ENCODE data around the gene RNF126. TPM values are rescaled to one million over a fixed set of nuclear protein-coding genes. Genes with fewer than 3 reads are reported as not detected.
"Not testable (repeated sequence)": the region's sequence is repeated elsewhere in the genome, so short reads cannot be mapped to it uniquely, and the experiment has no call there.

RNF126 gene
- total RNA-seq, 6 experiments from 2014 or later: 18.3 to 85.0 (median 28.8) TPM

DNA sequence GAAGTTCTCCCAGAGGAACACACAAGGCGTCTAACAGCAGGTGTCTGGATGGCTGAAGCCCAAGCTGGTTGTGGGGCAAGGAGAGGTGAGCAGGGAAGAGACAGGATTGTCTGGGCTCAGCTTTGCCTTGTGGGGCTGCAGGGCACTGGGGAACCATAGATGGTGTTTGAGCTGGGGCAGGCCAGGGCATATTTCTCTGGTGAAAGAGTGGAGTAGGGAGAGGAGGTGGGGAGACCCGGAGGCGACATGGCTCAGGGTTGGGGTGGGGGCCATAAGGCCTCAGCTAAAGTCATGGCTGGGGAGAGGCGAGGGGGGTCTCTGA, 40.3 kb upstream of the RNF126 start:
- 9% methylated on average over 3 of the region's 4 CpGs for WGBS (ENCODE audit: insufficient coverage, low coverage, low lambda C conversion rate, missing lambda C conversion rate)
- no peaks in the 10 kb centered on the region for H3K27me3 ChIP-seq
- H3K27ac ChIP-seq: no peak overlapping the region
- H3K4me3 ChIP-seq: no peak overlapping the region
- no peak for TF ChIP-seq POLR2A (IDR thresholded peaks at IDR 0.05)
- TF ChIP-seq, protein P1, sequence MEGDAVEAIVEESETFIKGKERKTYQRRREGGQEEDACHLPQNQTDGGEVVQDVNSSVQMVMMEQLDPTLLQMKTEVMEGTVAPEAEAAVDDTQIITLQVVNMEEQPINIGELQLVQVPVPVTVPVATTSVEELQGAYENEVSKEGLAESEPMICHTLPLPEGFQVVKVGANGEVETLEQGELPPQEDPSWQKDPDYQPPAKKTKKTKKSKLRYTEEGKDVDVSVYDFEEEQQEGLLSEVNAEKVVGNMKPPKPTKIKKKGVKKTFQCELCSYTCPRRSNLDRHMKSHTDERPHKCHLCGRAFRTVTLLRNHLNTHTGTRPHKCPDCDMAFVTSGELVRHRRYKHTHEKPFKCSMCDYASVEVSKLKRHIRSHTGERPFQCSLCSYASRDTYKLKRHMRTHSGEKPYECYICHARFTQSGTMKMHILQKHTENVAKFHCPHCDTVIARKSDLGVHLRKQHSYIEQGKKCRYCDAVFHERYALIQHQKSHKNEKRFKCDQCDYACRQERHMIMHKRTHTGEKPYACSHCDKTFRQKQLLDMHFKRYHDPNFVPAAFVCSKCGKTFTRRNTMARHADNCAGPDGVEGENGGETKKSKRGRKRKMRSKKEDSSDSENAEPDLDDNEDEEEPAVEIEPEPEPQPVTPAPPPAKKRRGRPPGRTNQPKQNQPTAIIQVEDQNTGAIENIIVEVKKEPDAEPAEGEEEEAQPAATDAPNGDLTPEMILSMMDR (IDR thresholded peaks at IDR 0.05): no peak
- DNase-seq (no peak), ATAC-seq (no peak)
- no peaks in the 10 kb centered on the region for H3K4me1 ChIP-seq
- intact Hi-C loops (cut with DNase I): no loop called here
- no peaks in the 10 kb centered on the region for H3K9me3 ChIP-seq
- H3K36me3 ChIP-seq: no peaks in the 10 kb centered on the region

DNA sequence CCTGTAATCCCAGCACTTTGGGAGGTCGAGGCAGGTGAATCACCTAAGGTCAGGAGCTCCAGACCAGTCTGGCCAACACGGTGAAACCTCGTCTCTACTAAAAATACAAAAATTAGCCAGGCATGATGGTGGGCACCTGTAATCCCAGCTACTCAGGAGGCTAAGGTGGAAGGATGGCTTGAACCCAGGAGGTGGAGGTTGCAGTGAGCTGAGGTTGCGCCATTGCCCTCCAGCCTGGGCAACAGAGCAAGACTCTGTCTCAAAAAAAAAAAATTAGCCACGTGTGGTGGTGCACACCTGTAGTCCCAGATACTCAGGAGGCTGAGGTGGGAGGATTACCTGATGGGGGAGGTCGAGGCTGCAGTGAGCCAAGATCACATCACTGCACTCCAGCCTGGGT, 39.8 kb upstream of the RNF126 start:
- H3K36me3 ChIP-seq; H3K27me3 ChIP-seq; intact Hi-C loops (cut with DNase I); H3K4me1 ChIP-seq; H3K9me3 ChIP-seq; H3K27ac ChIP-seq; ATAC-seq; H3K4me3 ChIP-seq; DNase-seq: not testable (repeated sequence)
- WGBS (ENCODE audit: insufficient coverage, low coverage, low lambda C conversion rate, missing lambda C conversion rate): 69% methylated on average over 4 of the region's 6 CpGs

DNA sequence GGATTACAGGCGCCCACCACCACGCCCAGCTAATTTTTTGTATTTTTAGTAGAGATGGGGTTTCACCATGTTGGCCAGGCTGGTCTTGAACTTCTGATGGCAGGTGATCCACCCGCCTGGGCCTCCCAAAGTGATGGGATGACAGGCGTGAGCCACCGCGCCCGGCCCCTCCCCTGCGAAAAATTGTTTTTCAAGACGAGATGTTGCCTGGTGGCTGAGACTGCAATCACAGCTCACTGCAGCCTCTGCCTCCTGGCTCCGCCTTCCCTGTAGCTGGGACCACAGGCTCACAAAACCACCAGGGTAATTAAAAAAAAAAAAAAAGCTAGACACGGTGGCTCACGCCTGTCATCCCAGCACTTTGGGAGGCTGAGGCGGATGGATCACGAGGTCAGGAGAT, 36.9 kb upstream of the RNF126 start:
- H3K27ac ChIP-seq; DNase-seq; H3K36me3 ChIP-seq; intact Hi-C loops (cut with DNase I); H3K9me3 ChIP-seq; H3K27me3 ChIP-seq; H3K4me1 ChIP-seq; H3K4me3 ChIP-seq; ATAC-seq: not testable (repeated sequence)
- WGBS (ENCODE audit: insufficient coverage, low coverage, low lambda C conversion rate, missing lambda C conversion rate): 56% methylated on average over 12 of the region's 14 CpGs

DNA sequence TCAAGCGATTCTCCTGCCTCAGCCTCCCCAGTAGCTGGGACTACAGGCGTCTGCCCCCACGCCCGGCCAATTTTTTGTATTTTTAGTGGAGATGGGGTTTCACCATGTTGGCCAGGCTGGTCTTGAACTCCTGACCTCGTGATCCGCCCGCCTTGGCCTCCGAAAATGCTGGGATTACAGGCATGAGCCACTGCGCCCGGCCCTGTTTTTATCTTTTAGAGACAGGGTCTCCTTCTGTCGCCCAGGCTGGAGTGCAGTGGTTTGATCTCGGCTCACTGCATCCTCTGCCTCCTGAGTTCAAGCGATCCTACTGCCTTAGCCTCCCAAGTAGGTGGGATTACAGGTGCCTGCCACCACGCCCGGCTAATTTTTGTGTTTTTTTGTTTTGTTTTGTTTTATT, 35.5 kb upstream of the RNF126 start:
- H3K27ac ChIP-seq; intact Hi-C loops (cut with DNase I); ATAC-seq; DNase-seq; H3K4me1 ChIP-seq; H3K4me3 ChIP-seq; H3K9me3 ChIP-seq; H3K27me3 ChIP-seq; H3K36me3 ChIP-seq: not testable (repeated sequence)
- WGBS (ENCODE audit: insufficient coverage, low coverage, low lambda C conversion rate, missing lambda C conversion rate): 83% methylated on average over 8 of the region's 15 CpGs

DNA sequence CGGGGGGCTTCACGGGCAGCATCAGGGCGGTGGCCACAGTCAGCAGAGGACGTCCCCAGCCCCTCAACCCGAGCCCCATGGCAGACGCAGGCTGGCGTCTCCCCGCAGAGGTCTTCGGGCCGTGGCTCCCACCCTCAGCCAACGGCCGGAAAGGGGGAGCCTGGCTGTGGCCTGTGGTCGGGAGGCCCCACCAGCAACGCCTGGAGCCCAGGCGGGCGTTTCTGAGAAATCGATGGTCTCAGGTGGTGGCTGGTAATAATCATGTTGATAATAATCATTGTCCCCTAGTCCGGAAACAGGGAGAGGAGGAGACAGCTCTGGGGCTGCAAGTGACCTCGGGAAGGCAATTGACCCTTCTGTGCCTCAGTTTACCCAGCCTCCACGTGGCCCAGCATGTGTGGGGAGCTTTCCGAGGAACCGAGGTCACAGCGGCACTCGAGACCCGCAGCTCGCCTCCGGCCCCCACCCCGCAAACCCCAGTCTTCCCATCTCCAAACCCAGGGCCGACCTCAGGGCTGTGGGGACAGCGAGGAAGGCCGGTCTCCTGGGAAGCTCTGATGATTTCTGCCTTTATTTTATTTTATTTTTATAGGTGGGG, 32.4 kb upstream of the RNF126 start, which contains the start of gene PRSS57:
PRSS57 (minus strand) TSS at position 101 of the 598 bp plus-strand sequence; CDS start at position 79, 22 bp downstream.
- ATAC-seq: no peak
- no peak for TF ChIP-seq POLR2A (IDR thresholded peaks at IDR 0.05)
- TF ChIP-seq, protein P1 (IDR thresholded peaks at IDR 0.05): no peak
- no peak for DNase-seq
- Histone ChIP-seq H3K36me3 (no peaks in the 10 kb centered on the region), H3K27ac (no peak within 1 kb of the TSS), H3K4me3 (no peak within 1 kb of the TSS), H3K27me3 (no peaks in the 10 kb centered on the region), H3K4me1 (no peaks in the 10 kb centered on the region), H3K9me3 (no peaks in the 10 kb centered on the region)
- 60% methylated on average over 12 of the region's 31 CpGs for WGBS (ENCODE audit: insufficient coverage, low coverage, low lambda C conversion rate, missing lambda C conversion rate)
- intact Hi-C loops (cut with DNase I): no loop called here

DNA sequence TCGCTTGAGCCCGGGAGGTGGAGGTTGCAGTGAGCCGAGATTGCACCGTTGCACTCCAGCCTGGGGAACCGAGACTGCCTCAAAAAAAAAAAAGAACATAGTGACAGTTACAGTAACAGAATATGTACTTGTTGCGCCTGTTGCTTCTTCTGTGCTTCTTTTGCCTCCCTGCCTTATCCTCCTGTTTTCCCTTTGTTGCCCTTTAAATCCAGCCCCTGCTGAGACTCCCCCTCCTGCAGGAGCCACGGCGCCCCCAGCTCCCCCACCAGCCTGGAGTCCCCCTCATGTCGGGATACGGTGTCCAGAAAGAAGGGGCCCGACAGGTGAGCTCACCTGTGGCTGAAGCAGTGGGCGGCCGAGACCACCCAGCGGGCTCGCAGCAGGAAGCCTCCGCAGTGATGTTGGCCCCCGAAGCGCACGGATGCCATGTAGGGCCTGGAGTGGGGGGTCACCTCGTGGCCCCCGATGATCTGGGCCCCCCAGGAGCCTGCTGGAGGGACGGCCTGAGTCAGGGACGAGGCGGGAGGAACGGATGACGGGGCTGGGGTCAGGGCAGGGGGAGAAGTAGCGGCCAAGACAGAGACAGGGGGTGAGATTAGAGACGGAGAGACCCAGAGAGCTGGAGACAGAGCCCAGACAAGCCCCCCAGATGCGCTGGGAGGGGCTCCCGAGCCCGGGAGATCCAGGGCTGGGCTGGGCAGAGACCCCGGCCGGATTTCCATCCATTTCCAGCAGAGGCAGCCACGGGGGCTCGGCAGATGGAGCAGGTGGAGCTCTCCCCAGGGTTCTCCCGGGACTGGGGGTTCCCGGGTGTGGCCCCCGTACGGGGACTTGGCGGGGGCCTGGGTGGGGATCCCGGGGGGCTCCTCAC, 31.7 kb upstream of the RNF126 start:
- no peak overlapping the region for H3K27ac ChIP-seq
- DNase-seq (no peak), ATAC-seq (no peak)
- no peaks in the 10 kb centered on the region for H3K27me3 ChIP-seq
- intact Hi-C loops (cut with DNase I): no loop called here
- H3K4me1 ChIP-seq: no peaks in the 10 kb centered on the region
- TF ChIP-seq, protein P1 (IDR thresholded peaks at IDR 0.05): no peak
- no peak for TF ChIP-seq POLR2A (IDR thresholded peaks at IDR 0.05)
- 22% methylated on average over 17 of the region's 41 CpGs for WGBS (ENCODE audit: insufficient coverage, low coverage, low lambda C conversion rate, missing lambda C conversion rate)
- H3K9me3 ChIP-seq: no peaks in the 10 kb centered on the region
- no peaks in the 10 kb centered on the region for H3K36me3 ChIP-seq
- H3K4me3 ChIP-seq: no peak overlapping the region
